ENCODE data around the gene NCAPG2.

The NCAPG2 gene

GRCh38 chr7:158749396-158749795 is 44.8 kb upstream of the NCAPG2 start:
- in situ Hi-C loops (cut with HindIII; ENCODE audit: low pct_ligation_motif_present, low sequenced_read_pairs): no loop called here
- no peak for TF ChIP-seq CTCF (IDR thresholded peaks at IDR 0.05; ENCODE audit: low read depth, low read length, missing control alignments)
- Histone ChIP-seq H3K27ac (no peak overlapping the region), H3K4me3 (ENCODE audit: low read depth, low read length) (no peak overlapping the region), H3K27me3 (replicated peaks) (no peaks in the 10 kb centered on the region), H3K36me3 (replicated peaks) (peaks cover 33% of the 10 kb centered on the region)
- no peak for DNase-seq

GRCh38 chr7:158748335-158748734 is 43.7 kb upstream of the NCAPG2 start:
- no peak overlapping the region for H3K27ac ChIP-seq
- H3K4me3 ChIP-seq (ENCODE audit: low read depth, low read length): no peak overlapping the region
- no peak for DNase-seq
- no peaks in the 10 kb centered on the region for H3K27me3 ChIP-seq (replicated peaks)
- in situ Hi-C loops (cut with HindIII; ENCODE audit: low pct_ligation_motif_present, low sequenced_read_pairs): no loop called here
- no peak for TF ChIP-seq CTCF (IDR thresholded peaks at IDR 0.05; ENCODE audit: low read depth, low read length, missing control alignments)
- peaks cover 37% of the 10 kb centered on the region for H3K36me3 ChIP-seq (replicated peaks)

GRCh38 chr7:158747408-158747807 is 42.8 kb upstream of the NCAPG2 start:
- Histone ChIP-seq H3K27ac (no peak overlapping the region), H3K4me3 (ENCODE audit: low read depth, low read length) (no peak overlapping the region), H3K36me3 (replicated peaks) (peaks cover 43% of the 10 kb centered on the region), H3K27me3 (replicated peaks) (no peaks in the 10 kb centered on the region)
- no peak for TF ChIP-seq CTCF (IDR thresholded peaks at IDR 0.05; ENCODE audit: low read depth, low read length, missing control alignments)
- DNase-seq: no peak
- in situ Hi-C loops (cut with HindIII; ENCODE audit: low pct_ligation_motif_present, low sequenced_read_pairs): no loop called here

- Histone ChIP-seq H3K36me3 (replicated peaks) (peaks cover 48% of the 10 kb centered on the region), H3K27me3 (replicated peaks) (no peaks in the 10 kb centered on the region), H3K27ac (no peak overlapping the region), H3K4me3 (ENCODE audit: low read depth, low read length) (no peak overlapping the region)
- no peak for DNase-seq
- no peak for TF ChIP-seq CTCF (IDR thresholded peaks at IDR 0.05; ENCODE audit: low read depth, low read length, missing control alignments)
- in situ Hi-C loops (cut with HindIII; ENCODE audit: low pct_ligation_motif_present, low sequenced_read_pairs): no loop called here
Observed at GRCh38 chr7:158746957-158747356, 42.4 kb upstream of the NCAPG2 start.

GRCh38 chr7:158745057-158745715 is 40.6 kb upstream of the NCAPG2 start:
- peaks cover 52% of the 10 kb centered on the region for H3K36me3 ChIP-seq (replicated peaks)
- in situ Hi-C loops (cut with HindIII; ENCODE audit: low pct_ligation_motif_present, low sequenced_read_pairs): no loop called here
- no peaks in the 10 kb centered on the region for H3K27me3 ChIP-seq (replicated peaks)
- no peak overlapping the region for H3K27ac ChIP-seq
- DNase-seq: no peak
- H3K4me3 ChIP-seq (ENCODE audit: low read depth, low read length): no peak overlapping the region
- no peak for TF ChIP-seq CTCF (IDR thresholded peaks at IDR 0.05; ENCODE audit: low read depth, low read length, missing control alignments)

- no peak overlapping the region for H3K4me3 ChIP-seq (ENCODE audit: low read depth, low read length)
- DNase-seq: no peak
- H3K36me3 ChIP-seq (replicated peaks): peaks cover 50% of the 10 kb centered on the region
- no peak for TF ChIP-seq CTCF (IDR thresholded peaks at IDR 0.05; ENCODE audit: low read depth, low read length, missing control alignments)
- in situ Hi-C loops (cut with HindIII; ENCODE audit: low pct_ligation_motif_present, low sequenced_read_pairs): no loop called here
- no peaks in the 10 kb centered on the region for H3K27me3 ChIP-seq (replicated peaks)
- H3K27ac ChIP-seq: no peak overlapping the region
Observed at GRCh38 chr7:158744070-158744469, 39.5 kb upstream of the NCAPG2 start.
